NCI-H2107 treated with DMSO at 0.1 percent for 48 hours (cell line): Measurements from ENCODE around the gene CATSPER3.
"Not testable (repeated sequence)": the region's sequence is repeated elsewhere in the genome, so short reads cannot be mapped to it uniquely, and the experiment has no call there.

Source experiments
- DNase-seq: peaks from one replicate; lab custom pipeline; 2025; ENCODE audit not compliant: unreplicated experiment; lab: John Stamatoyannopoulos, UW

CATSPER3 gene

GRCh38 chr5:134969166-134969565, 1.5 kb downstream of the CATSPER3 start:
- no peak for DNase-seq

- DNase-seq = no peak
Measured at GRCh38 chr5:134975078-134975715, 7.5 kb downstream of the CATSPER3 start.

- no peak for DNase-seq
Measured at GRCh38 chr5:134975843-134976242, 8.1 kb downstream of the CATSPER3 start.

GRCh38 chr5:134976841-134977240, 9.1 kb downstream of the CATSPER3 start:
- DNase-seq = no peak

GRCh38 chr5:134979416-134979815, 11.7 kb downstream of the CATSPER3 start:
- no peak for DNase-seq

- no peak for DNase-seq
Measured at GRCh38 chr5:134982230-134982629, 14.5 kb downstream of the CATSPER3 start.

- no peak for DNase-seq
Measured at GRCh38 chr5:134989266-134989830, 21.6 kb downstream of the CATSPER3 start.

- not testable (repeated sequence) for DNase-seq
Measured at GRCh38 chr5:134990183-134990582, 22.5 kb downstream of the CATSPER3 start.

GRCh38 chr5:134992148-134992547, 24.4 kb downstream of the CATSPER3 start:
- DNase-seq = no peak

GRCh38 chr5:134993161-134993560, 25.5 kb downstream of the CATSPER3 start:
- no peak for DNase-seq

- no peak for DNase-seq
Measured at GRCh38 chr5:134994560-134995156, 27.0 kb downstream of the CATSPER3 start.

- DNase-seq = no peak
Measured at GRCh38 chr5:134995850-134996402, 28.2 kb downstream of the CATSPER3 start.

- no peak for DNase-seq
Measured at GRCh38 chr5:134997015-134997414, 29.3 kb downstream of the CATSPER3 start.

GRCh38 chr5:134998068-134998467, 30.4 kb downstream of the CATSPER3 start:
- DNase-seq = not testable (repeated sequence)

GRCh38 chr5:135004376-135004775, 36.7 kb downstream of the CATSPER3 start:
- no peak for DNase-seq

- DNase-seq = no peak
Measured at GRCh38 chr5:135005076-135005475, 37.4 kb downstream of the CATSPER3 start.

- no peak for DNase-seq
Measured at GRCh38 chr5:135007305-135007704, 39.6 kb downstream of the CATSPER3 start.

- DNase-seq = no peak
Measured at GRCh38 chr5:135007749-135008363, 40.1 kb downstream of the CATSPER3 start.

GRCh38 chr5:135008556-135008955, 40.8 kb downstream of the CATSPER3 start:
- DNase-seq = no peak

- peak; percentile 27 for DNase-seq
Measured at GRCh38 chr5:135008981-135009735, 41.5 kb downstream of the CATSPER3 start.
